Neural crest cell (in vitro differentiated cells): ENCODE data around the gene CLMP. TPM values are rescaled to one million over a fixed set of nuclear protein-coding genes. Genes with fewer than 3 reads are reported as not detected.

Experiments used
- DNase-seq: peaks from one replicate; pipeline ENCODE4 v3.0.0; 2021; ENCODE audit warnings: low read depth, mixed read lengths, low spot score
- H3K27ac Mint-ChIP-seq: one replicate; pipeline ENCODE4 v1.8.0; 2021; ENCODE audit warnings: mild to moderate bottlenecking, mixed read lengths; ENCODE audit not compliant: unreplicated experiment
- H3K27me3 Mint-ChIP-seq: 2 replicates; pipeline ENCODE4 v1.8.0; 2021; ENCODE audit warnings: low read depth, mild to moderate bottlenecking, mixed read lengths
- H3K36me3 Mint-ChIP-seq: 2 replicates; pipeline ENCODE4 v1.8.0; 2021; ENCODE audit warnings: low read depth, mild to moderate bottlenecking, mixed read lengths
- H3K4me1 Mint-ChIP-seq: 2 replicates; pipeline ENCODE4 v1.8.0; 2021; ENCODE audit warnings: mixed read lengths
- H3K4me3 Mint-ChIP-seq: one replicate; pipeline ENCODE4 v1.8.0; 2021; ENCODE audit warnings: mild to moderate bottlenecking, mixed read lengths
- H3K9me3 Mint-ChIP-seq: 2 replicates; pipeline ENCODE4 v1.8.0; 2021; ENCODE audit warnings: mixed read lengths
- CTCF ChIP-seq: fragments of 200-600 bp; sonication (generic); conservative IDR thresholded peaks from 2 replicates; pipeline ENCODE4 v1.5.0; 2021; ENCODE audit warnings: antibody characterized with exemption, mild to moderate bottlenecking
- total RNA-seq: library from RNA; stranded (reverse); gene quantifications from 2 replicates; pipeline ENCODE4 v1.2.1, GENCODE V29; 2021

The CLMP gene
- total RNA-seq, 1 donor from 2014 or later, result 4.3 TPM

- Mint-ChIP-seq H3K36me3 (peaks cover 32% of the 10 kb centered on the region), H3K9me3 (no peaks in the 10 kb centered on the region), H3K4me1 (peaks cover 57% of the 10 kb centered on the region), H3K27me3 (peaks cover 5% of the 10 kb centered on the region), H3K27ac (peak overlapping the region; percentile 98), H3K4me3 (peak overlapping the region; percentile 100)
- no peak for TF ChIP-seq CTCF
- no peak for DNase-seq
Measured at GRCh38 chr11:123063826-123064657, 131.0 kb downstream of the CLMP start.

GRCh38 chr11:123062892-123063825 lies 131.9 kb downstream of the CLMP start:
- Mint-ChIP-seq H3K36me3 (peaks cover 41% of the 10 kb centered on the region), H3K4me3 (peak overlapping the region; percentile 100), H3K4me1 (peaks cover 63% of the 10 kb centered on the region), H3K27ac (peak overlapping the region; percentile 98), H3K27me3 (peaks cover 5% of the 10 kb centered on the region), H3K9me3 (no peaks in the 10 kb centered on the region)
- TF ChIP-seq CTCF, result no peak
- no peak for DNase-seq

GRCh38 chr11:123062158-123062891 lies 132.7 kb downstream of the CLMP start:
- no peaks in the 10 kb centered on the region for H3K9me3 Mint-ChIP-seq
- peak; percentile 97 for DNase-seq
- TF ChIP-seq CTCF, result no peak
- peaks cover 71% of the 10 kb centered on the region for H3K4me1 Mint-ChIP-seq
- peak overlapping the region; percentile 98 for H3K27ac Mint-ChIP-seq
- peak overlapping the region; percentile 100 for H3K4me3 Mint-ChIP-seq
- peaks cover 47% of the 10 kb centered on the region for H3K36me3 Mint-ChIP-seq
- H3K27me3 Mint-ChIP-seq, result peaks cover 5% of the 10 kb centered on the region

- Mint-ChIP-seq H3K27me3 (peaks cover 5% of the 10 kb centered on the region), H3K27ac (peak within 1 kb of the TSS; percentile 98), H3K4me3 (peak within 1 kb of the TSS; percentile 100), H3K36me3 (peaks cover 50% of the 10 kb centered on the region), H3K4me1 (peaks cover 79% of the 10 kb centered on the region), H3K9me3 (no peaks in the 10 kb centered on the region)
- no peak for DNase-seq
- TF ChIP-seq CTCF, result no peak
Measured at GRCh38 chr11:123061403-123062157, 133.5 kb downstream of the CLMP start, which contains the start of gene HSPA8. Gene HSPA8, minus strand, starts transcription at chr11:123062136. Its CDS starts 812 bp downstream, at chr11:123061324.
